ENCODE data around the gene ZFP69B. TPM values are rescaled to one million over a fixed set of nuclear protein-coding genes. Genes with fewer than 3 reads are reported as not detected.

Gene ZFP69B
- total RNA-seq, 2 experiments from 2014 or later: 1.8 to 2.4 TPM

DNA sequence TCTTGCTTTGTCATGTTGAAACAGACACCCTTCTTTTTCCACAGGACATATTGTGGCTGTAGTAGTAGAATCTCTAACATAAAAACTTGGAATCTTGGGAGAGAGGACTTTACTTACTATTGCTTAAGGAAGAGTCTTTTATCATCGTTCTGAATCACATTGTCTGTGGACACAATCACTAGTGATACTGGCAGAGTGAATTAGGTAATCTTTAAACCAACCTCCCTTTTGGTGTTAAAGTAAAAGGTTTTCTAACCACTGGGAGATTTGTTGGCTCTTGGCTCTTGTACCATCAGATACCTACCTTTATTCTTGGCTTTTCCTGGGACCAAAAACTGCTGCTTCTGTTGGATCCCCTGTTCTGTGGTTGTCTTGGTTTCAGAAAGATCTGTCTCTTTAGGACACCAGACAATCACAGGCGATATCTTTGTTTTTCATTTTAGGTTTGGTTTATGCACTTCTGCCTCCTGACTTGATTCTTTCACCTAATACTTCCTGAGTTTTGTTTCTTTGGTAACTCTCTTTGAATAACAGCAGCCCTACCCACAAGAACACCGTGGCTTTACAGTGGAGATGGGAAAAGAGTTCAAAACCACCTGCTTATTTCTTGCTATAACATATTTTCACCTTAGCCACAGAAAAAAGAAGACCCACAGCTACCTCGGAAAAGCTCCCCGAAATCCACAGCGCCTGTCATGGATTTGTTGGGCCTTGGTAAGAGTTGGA, 36.6 kb upstream of the ZFP69B start:
- ATAC-seq (ENCODE audit: poor library complexity) (no peak), DNase-seq (no peak)
- no peaks in the 10 kb centered on the region for H3K27me3 Mint-ChIP-seq
- peaks cover 38% of the 10 kb centered on the region for H3K4me1 Mint-ChIP-seq (ENCODE audit: low read depth)
- no peak overlapping the region for H3K4me3 Mint-ChIP-seq
- H3K36me3 Mint-ChIP-seq (ENCODE audit: low read depth): peaks cover 100% of the 10 kb centered on the region
- no peaks in the 10 kb centered on the region for H3K9me3 Mint-ChIP-seq
- POLR2A ChIA-PET: no interaction called here
- H3K4me1 ChIP-seq (ENCODE audit: insufficient read depth, low read length): no peaks in the 10 kb centered on the region
- peak overlapping the region; percentile 47 for H3K27ac Mint-ChIP-seq
- intact Hi-C loops (cut with DNase I, micrococcal nuclease): no loop called here
- H3K36me3 ChIP-seq (ENCODE audit: insufficient read depth, low read length): peaks cover 99% of the 10 kb centered on the region
- CTCF ChIA-PET: no interaction called here
- no peaks in the 10 kb centered on the region for H3K9me3 ChIP-seq (ENCODE audit: control insufficient read depth in 1 of 2, insufficient read depth in 1 of 2, low read length in 2 of 2)
- H3K27ac ChIP-seq (ENCODE audit: low read depth in 1 of 2, low read length in 2 of 2): no peak overlapping the region
- H3K4me3 ChIP-seq (ENCODE audit: low read length): no peak overlapping the region
- H3K27me3 ChIP-seq (ENCODE audit: control insufficient read depth in 1 of 2, insufficient read depth in 2 of 2, low read length in 2 of 2): no peaks in the 10 kb centered on the region
- TF ChIP-seq, protein P1, sequence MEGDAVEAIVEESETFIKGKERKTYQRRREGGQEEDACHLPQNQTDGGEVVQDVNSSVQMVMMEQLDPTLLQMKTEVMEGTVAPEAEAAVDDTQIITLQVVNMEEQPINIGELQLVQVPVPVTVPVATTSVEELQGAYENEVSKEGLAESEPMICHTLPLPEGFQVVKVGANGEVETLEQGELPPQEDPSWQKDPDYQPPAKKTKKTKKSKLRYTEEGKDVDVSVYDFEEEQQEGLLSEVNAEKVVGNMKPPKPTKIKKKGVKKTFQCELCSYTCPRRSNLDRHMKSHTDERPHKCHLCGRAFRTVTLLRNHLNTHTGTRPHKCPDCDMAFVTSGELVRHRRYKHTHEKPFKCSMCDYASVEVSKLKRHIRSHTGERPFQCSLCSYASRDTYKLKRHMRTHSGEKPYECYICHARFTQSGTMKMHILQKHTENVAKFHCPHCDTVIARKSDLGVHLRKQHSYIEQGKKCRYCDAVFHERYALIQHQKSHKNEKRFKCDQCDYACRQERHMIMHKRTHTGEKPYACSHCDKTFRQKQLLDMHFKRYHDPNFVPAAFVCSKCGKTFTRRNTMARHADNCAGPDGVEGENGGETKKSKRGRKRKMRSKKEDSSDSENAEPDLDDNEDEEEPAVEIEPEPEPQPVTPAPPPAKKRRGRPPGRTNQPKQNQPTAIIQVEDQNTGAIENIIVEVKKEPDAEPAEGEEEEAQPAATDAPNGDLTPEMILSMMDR (IDR thresholded peaks at IDR 0.05): no peak

DNA sequence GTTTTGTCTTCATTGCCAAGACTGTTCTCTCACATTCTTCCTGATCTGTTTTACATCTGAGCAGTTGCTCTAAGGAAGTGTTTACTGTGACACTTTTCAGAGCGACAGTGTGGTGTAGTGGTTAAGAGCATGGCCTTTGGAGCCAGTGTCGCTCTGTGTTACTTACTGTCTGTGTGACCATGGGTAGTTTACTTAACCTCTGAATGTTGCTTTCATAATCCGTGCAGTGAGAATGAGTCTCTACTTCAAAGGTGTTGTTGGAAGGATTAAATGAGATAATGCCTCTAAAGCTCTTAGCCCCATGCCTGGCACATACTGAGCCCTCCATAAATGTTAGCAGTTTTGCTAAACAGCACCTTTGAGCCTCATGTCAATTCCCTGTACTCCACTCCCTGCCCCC, 35.9 kb upstream of the ZFP69B start:
- H3K4me3 ChIP-seq (ENCODE audit: low read length): no peak overlapping the region
- no peaks in the 10 kb centered on the region for H3K9me3 ChIP-seq (ENCODE audit: control insufficient read depth in 1 of 2, insufficient read depth in 1 of 2, low read length in 2 of 2)
- CTCF ChIA-PET: interaction anchor here (0.7 kb wide), 1 partner anchor 75 kb away, joined by 3 read pairs; no protein-coding TSS in a partner anchor
- Mint-ChIP-seq H3K27me3 (no peaks in the 10 kb centered on the region), H3K4me3 (no peak overlapping the region), H3K4me1 (ENCODE audit: low read depth) (peaks cover 40% of the 10 kb centered on the region), H3K27ac (peak overlapping the region; percentile 47), H3K36me3 (ENCODE audit: low read depth) (peaks cover 100% of the 10 kb centered on the region), H3K9me3 (no peaks in the 10 kb centered on the region)
- H3K27me3 ChIP-seq (ENCODE audit: control insufficient read depth in 1 of 2, insufficient read depth in 2 of 2, low read length in 2 of 2): no peaks in the 10 kb centered on the region
- intact Hi-C loops (cut with DNase I, micrococcal nuclease): no loop called here
- peaks cover 97% of the 10 kb centered on the region for H3K36me3 ChIP-seq (ENCODE audit: insufficient read depth, low read length)
- TF ChIP-seq, protein P1 (IDR thresholded peaks at IDR 0.05): no peak
- no peak overlapping the region for H3K27ac ChIP-seq (ENCODE audit: low read depth in 1 of 2, low read length in 2 of 2)
- H3K4me1 ChIP-seq (ENCODE audit: insufficient read depth, low read length): no peaks in the 10 kb centered on the region
- POLR2A ChIA-PET: no interaction called here
- DNase-seq: no peak
- peak; percentile 51 for ATAC-seq (ENCODE audit: poor library complexity)

DNA sequence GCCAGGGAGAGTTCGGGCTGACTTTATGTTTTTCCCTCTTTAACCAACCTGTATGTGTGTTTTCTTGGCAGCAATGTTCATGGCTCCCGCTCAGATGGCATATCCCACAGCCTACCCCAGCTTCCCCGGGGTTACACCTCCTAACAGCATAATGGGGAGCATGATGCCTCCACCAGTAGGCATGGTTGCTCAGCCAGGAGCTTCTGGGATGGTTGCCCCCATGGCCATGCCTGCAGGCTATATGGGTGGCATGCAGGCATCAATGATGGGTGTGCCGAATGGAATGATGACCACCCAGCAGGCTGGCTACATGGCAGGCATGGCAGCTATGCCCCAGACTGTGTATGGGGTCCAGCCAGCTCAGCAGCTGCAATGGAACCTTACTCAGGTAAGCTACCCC, 33.6 kb upstream of the ZFP69B start:
- Mint-ChIP-seq H3K9me3 (no peaks in the 10 kb centered on the region), H3K27me3 (no peaks in the 10 kb centered on the region), H3K4me1 (ENCODE audit: low read depth) (peaks cover 28% of the 10 kb centered on the region), H3K4me3 (no peak overlapping the region), H3K36me3 (ENCODE audit: low read depth) (peaks cover 99% of the 10 kb centered on the region), H3K27ac (peak overlapping the region; percentile 47)
- H3K36me3 ChIP-seq (ENCODE audit: insufficient read depth, low read length): peaks cover 82% of the 10 kb centered on the region
- ATAC-seq (ENCODE audit: poor library complexity) (no peak), DNase-seq (no peak)
- no peaks in the 10 kb centered on the region for H3K4me1 ChIP-seq (ENCODE audit: insufficient read depth, low read length)
- TF ChIP-seq, protein P1 (IDR thresholded peaks at IDR 0.05): no peak
- no peak overlapping the region for H3K27ac ChIP-seq (ENCODE audit: low read depth in 1 of 2, low read length in 2 of 2)
- ChIA-PET CTCF (no interaction called here), POLR2A (no interaction called here)
- H3K4me3 ChIP-seq (ENCODE audit: low read length): no peak overlapping the region
- intact Hi-C loops (cut with DNase I, micrococcal nuclease): no loop called here
- H3K27me3 ChIP-seq (ENCODE audit: control insufficient read depth in 1 of 2, insufficient read depth in 2 of 2, low read length in 2 of 2): no peaks in the 10 kb centered on the region
- no peaks in the 10 kb centered on the region for H3K9me3 ChIP-seq (ENCODE audit: control insufficient read depth in 1 of 2, insufficient read depth in 1 of 2, low read length in 2 of 2)

Data from CD4-positive, alpha-beta T cell (primary cell).